ENCODE measurements around the gene NEGR1. TPM values are rescaled to one million over a fixed set of nuclear protein-coding genes. Genes with fewer than 3 reads are reported as not detected.

The NEGR1 gene
- total and polyA plus RNA-seq, 7 experiments from 2014 or later = 0.08 to 1.2 TPM; not detected in 5

- H3K4me1 Mint-ChIP-seq = no peaks in the 10 kb centered on the region
- POLR2A ChIA-PET = no interaction called here
These were observed 696.3 kb downstream of the NEGR1 start for GRCh38 chr1:71586030-71586429.

DNA sequence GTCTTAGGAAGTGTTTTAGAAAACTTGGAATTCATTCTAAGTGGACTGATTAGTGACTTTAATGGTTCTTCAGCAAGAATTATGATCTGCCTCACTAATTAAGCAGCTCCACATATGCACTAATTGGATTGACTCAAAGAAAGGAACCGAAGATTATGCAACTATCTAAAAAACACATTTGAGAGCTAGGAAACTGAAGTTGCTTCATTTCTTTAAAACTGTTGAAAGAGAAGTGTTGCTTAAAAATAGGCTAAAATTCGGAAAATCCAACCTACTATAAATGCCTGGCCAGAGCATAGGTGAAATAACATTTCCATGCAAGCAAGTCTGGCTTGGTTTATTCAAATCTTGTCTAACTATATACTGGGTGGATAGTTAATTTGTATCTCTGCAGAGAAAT lies 698.6 kb downstream of the NEGR1 start:
- Mint-ChIP-seq H3K4me3 (no peak overlapping the region), H3K9me3 (peaks cover 0 to 3% (median 0%) of the 10 kb centered on the region in 11 donors), H3K27ac (no peak overlapping the region), H3K4me1 (no peaks in the 10 kb centered on the region), H3K36me3 (no peaks in the 10 kb centered on the region), H3K27me3 (no peaks in the 10 kb centered on the region)
- Histone ChIP-seq H3K4me3 (ENCODE audit: low read length) (no peak overlapping the region), H3K27ac (ENCODE audit: low read depth, low read length) (no peak overlapping the region), H3K9me3 (ENCODE audit: control insufficient read depth in 2 of 3, low read length in 3 of 3) (no peaks in the 10 kb centered on the region), H3K4me1 (ENCODE audit: control insufficient read depth in 2 of 2, insufficient read depth in 2 of 2, low read length in 2 of 2) (no peaks in the 10 kb centered on the region), H3K27me3 (ENCODE audit: control insufficient read depth in 2 of 2, insufficient read depth in 2 of 2, low read length in 2 of 2) (no peaks in the 10 kb centered on the region), H3K36me3 (ENCODE audit: control insufficient read depth in 2 of 3, insufficient read depth in 3 of 3, low read length in 3 of 3) (no peaks in the 10 kb centered on the region)
- intact Hi-C loops (cut with micrococcal nuclease) = no loop called here
- ATAC-seq (no peak), DNase-seq (no peak)
- ChIA-PET CTCF (no interaction called here), POLR2A (no interaction called here)

More at GRCh38 chr1:71586030-71586429, 696.3 kb downstream of the NEGR1 start:
- intact Hi-C loops (cut with micrococcal nuclease) = no loop called here
- Mint-ChIP-seq H3K27ac (no peak overlapping the region), H3K9me3 (peaks cover 0 to 3% (median 0%) of the 10 kb centered on the region in 11 donors), H3K27me3 (no peaks in the 10 kb centered on the region), H3K36me3 (no peaks in the 10 kb centered on the region), H3K4me3 (no peak overlapping the region)
- DNase-seq (no peak), ATAC-seq (no peak)
- Histone ChIP-seq H3K27me3 (ENCODE audit: control insufficient read depth in 2 of 2, insufficient read depth in 2 of 2, low read length in 2 of 2) (no peaks in the 10 kb centered on the region), H3K4me3 (ENCODE audit: low read length) (no peak overlapping the region), H3K36me3 (ENCODE audit: control insufficient read depth in 2 of 3, insufficient read depth in 3 of 3, low read length in 3 of 3) (no peaks in the 10 kb centered on the region), H3K27ac (ENCODE audit: low read depth, low read length) (no peak overlapping the region), H3K9me3 (ENCODE audit: control insufficient read depth in 2 of 3, low read length in 3 of 3) (no peaks in the 10 kb centered on the region), H3K4me1 (ENCODE audit: control insufficient read depth in 2 of 2, insufficient read depth in 2 of 2, low read length in 2 of 2) (no peaks in the 10 kb centered on the region)
- CTCF ChIA-PET = no interaction called here

GRCh38 chr1:71582673-71583072 lies 699.7 kb downstream of the NEGR1 start:
- no peaks in the 10 kb centered on the region for H3K4me1 ChIP-seq (ENCODE audit: control insufficient read depth in 2 of 2, insufficient read depth in 2 of 2, low read length in 2 of 2)
- DNase-seq (no peak), ATAC-seq (no peak)
- intact Hi-C loops (cut with micrococcal nuclease) = no loop called here
- H3K4me1 Mint-ChIP-seq = no peaks in the 10 kb centered on the region
- no peak overlapping the region for H3K4me3 Mint-ChIP-seq
- H3K4me3 ChIP-seq (ENCODE audit: low read length) = no peak overlapping the region
- no peaks in the 10 kb centered on the region for H3K27me3 ChIP-seq (ENCODE audit: control insufficient read depth in 2 of 2, insufficient read depth in 2 of 2, low read length in 2 of 2)
- no peaks in the 10 kb centered on the region for H3K9me3 ChIP-seq (ENCODE audit: control insufficient read depth in 2 of 3, low read length in 3 of 3)
- H3K36me3 ChIP-seq (ENCODE audit: control insufficient read depth in 2 of 3, insufficient read depth in 3 of 3, low read length in 3 of 3) = no peaks in the 10 kb centered on the region
- H3K27ac Mint-ChIP-seq = no peak overlapping the region
- ChIA-PET POLR2A (no interaction called here), CTCF (no interaction called here)
- no peak overlapping the region for H3K27ac ChIP-seq (ENCODE audit: low read depth, low read length)
- peaks cover 0 to 3% (median 0%) of the 10 kb centered on the region in 11 donors for H3K9me3 Mint-ChIP-seq
- H3K27me3 Mint-ChIP-seq = no peaks in the 10 kb centered on the region
- H3K36me3 Mint-ChIP-seq = no peaks in the 10 kb centered on the region

- H3K4me1 ChIP-seq (ENCODE audit: control insufficient read depth in 2 of 2, insufficient read depth in 2 of 2, low read length in 2 of 2) = no peaks in the 10 kb centered on the region
- POLR2A ChIA-PET = no interaction called here
- no peak for DNase-seq
- no peaks in the 10 kb centered on the region for H3K9me3 ChIP-seq (ENCODE audit: control insufficient read depth in 2 of 3, low read length in 3 of 3)
- no peak for ATAC-seq
- H3K36me3 ChIP-seq (ENCODE audit: control insufficient read depth in 2 of 3, insufficient read depth in 3 of 3, low read length in 3 of 3) = no peaks in the 10 kb centered on the region
- Mint-ChIP-seq H3K4me3 (no peak overlapping the region), H3K4me1 (no peaks in the 10 kb centered on the region), H3K36me3 (no peaks in the 10 kb centered on the region), H3K27me3 (no peaks in the 10 kb centered on the region), H3K9me3 (peaks cover 0 to 6% (median 0%) of the 10 kb centered on the region in 11 donors), H3K27ac (no peak overlapping the region)
- no peaks in the 10 kb centered on the region for H3K27me3 ChIP-seq (ENCODE audit: control insufficient read depth in 2 of 2, insufficient read depth in 2 of 2, low read length in 2 of 2)
- no peak overlapping the region for H3K27ac ChIP-seq (ENCODE audit: low read depth, low read length)
- intact Hi-C loops (cut with micrococcal nuclease) = no loop called here
- no peak overlapping the region for H3K4me3 ChIP-seq (ENCODE audit: low read length)
- CTCF ChIA-PET = no interaction called here
These were observed 704.7 kb downstream of the NEGR1 start for GRCh38 chr1:71577451-71578131.

GRCh38 chr1:71572038-71572437 lies 710.3 kb downstream of the NEGR1 start:
- CTCF ChIA-PET = no interaction called here
- no peak for DNase-seq

DNA sequence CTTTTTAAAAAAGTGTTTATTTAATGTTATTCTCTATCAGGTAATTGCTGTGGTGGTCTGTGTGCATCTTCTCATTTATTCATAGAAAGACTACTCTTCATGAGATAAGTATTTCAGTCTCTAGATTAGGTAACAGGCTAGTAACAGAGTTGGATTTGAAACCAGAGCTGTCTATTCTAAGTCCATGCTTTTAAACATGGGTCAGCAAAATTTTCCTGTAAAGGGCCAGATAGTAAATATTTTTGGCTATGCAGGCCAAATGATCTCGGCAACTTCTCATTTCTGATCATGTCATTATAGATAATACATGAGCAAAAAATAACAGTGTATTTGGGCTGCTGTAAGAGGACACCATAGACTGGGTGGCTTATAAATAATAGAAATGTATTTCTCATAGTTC lies 715.9 kb downstream of the NEGR1 start:
- no peaks in the 10 kb centered on the region for H3K36me3 ChIP-seq (ENCODE audit: control insufficient read depth in 2 of 3, insufficient read depth in 3 of 3, low read length in 3 of 3)
- intact Hi-C loops (cut with micrococcal nuclease) = no loop called here
- no peaks in the 10 kb centered on the region for H3K4me1 Mint-ChIP-seq
- no peaks in the 10 kb centered on the region for H3K9me3 ChIP-seq (ENCODE audit: control insufficient read depth in 2 of 3, low read length in 3 of 3)
- no peak overlapping the region for H3K27ac Mint-ChIP-seq
- DNase-seq (no peak), ATAC-seq (no peak)
- CTCF ChIA-PET = no interaction called here
- no peak overlapping the region for H3K4me3 Mint-ChIP-seq
- H3K36me3 Mint-ChIP-seq = no peaks in the 10 kb centered on the region
- no peaks in the 10 kb centered on the region for H3K27me3 ChIP-seq (ENCODE audit: control insufficient read depth in 2 of 2, insufficient read depth in 2 of 2, low read length in 2 of 2)
- H3K27me3 Mint-ChIP-seq = no peaks in the 10 kb centered on the region
- peaks cover 0 to 10% (median 0%) of the 10 kb centered on the region in 11 donors for H3K9me3 Mint-ChIP-seq
- H3K27ac ChIP-seq (ENCODE audit: low read depth, low read length) = no peak overlapping the region
- no peak overlapping the region for H3K4me3 ChIP-seq (ENCODE audit: low read length)
- H3K4me1 ChIP-seq (ENCODE audit: control insufficient read depth in 2 of 2, insufficient read depth in 2 of 2, low read length in 2 of 2) = no peaks in the 10 kb centered on the region
- POLR2A ChIA-PET = no interaction called here

More at GRCh38 chr1:71572038-71572437, 710.3 kb downstream of the NEGR1 start:
- Mint-ChIP-seq H3K27ac (no peak overlapping the region), H3K27me3 (no peaks in the 10 kb centered on the region), H3K36me3 (no peaks in the 10 kb centered on the region), H3K4me3 (no peak overlapping the region), H3K4me1 (no peaks in the 10 kb centered on the region), H3K9me3 (peaks cover 0 to 6% (median 0%) of the 10 kb centered on the region in 11 donors)
- intact Hi-C loops (cut with micrococcal nuclease) = no loop called here
- Histone ChIP-seq H3K27ac (ENCODE audit: low read depth, low read length) (no peak overlapping the region), H3K4me1 (ENCODE audit: control insufficient read depth in 2 of 2, insufficient read depth in 2 of 2, low read length in 2 of 2) (no peaks in the 10 kb centered on the region), H3K36me3 (ENCODE audit: control insufficient read depth in 2 of 3, insufficient read depth in 3 of 3, low read length in 3 of 3) (no peaks in the 10 kb centered on the region), H3K9me3 (ENCODE audit: control insufficient read depth in 2 of 3, low read length in 3 of 3) (no peaks in the 10 kb centered on the region), H3K27me3 (ENCODE audit: control insufficient read depth in 2 of 2, insufficient read depth in 2 of 2, low read length in 2 of 2) (no peaks in the 10 kb centered on the region), H3K4me3 (ENCODE audit: low read length) (no peak overlapping the region)
- POLR2A ChIA-PET = no interaction called here
- ATAC-seq = no peak

DNA sequence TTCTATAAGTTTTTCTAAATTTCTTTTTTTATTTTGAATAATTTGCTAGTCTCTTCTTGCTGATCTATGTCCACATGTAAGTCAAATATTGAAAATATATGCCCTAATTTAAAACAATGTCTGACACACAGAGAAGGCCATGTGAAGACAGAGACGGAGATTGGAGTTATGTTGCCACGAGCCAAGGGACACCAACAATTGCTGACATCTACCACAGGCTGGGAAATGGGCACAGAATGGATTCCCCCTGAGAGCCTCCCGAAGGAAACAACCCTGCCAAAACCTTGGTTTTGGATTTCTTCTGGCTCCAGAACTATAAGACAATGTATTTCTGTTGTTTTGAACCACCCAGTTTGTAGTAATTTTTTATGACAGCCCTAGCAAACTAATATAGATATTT lies 716.5 kb downstream of the NEGR1 start:
- Histone ChIP-seq H3K4me1 (ENCODE audit: control insufficient read depth in 2 of 2, insufficient read depth in 2 of 2, low read length in 2 of 2) (no peaks in the 10 kb centered on the region), H3K36me3 (ENCODE audit: control insufficient read depth in 2 of 3, insufficient read depth in 3 of 3, low read length in 3 of 3) (no peaks in the 10 kb centered on the region), H3K4me3 (ENCODE audit: low read length) (no peak overlapping the region), H3K27me3 (ENCODE audit: control insufficient read depth in 2 of 2, insufficient read depth in 2 of 2, low read length in 2 of 2) (no peaks in the 10 kb centered on the region), H3K9me3 (ENCODE audit: control insufficient read depth in 2 of 3, low read length in 3 of 3) (no peaks in the 10 kb centered on the region), H3K27ac (ENCODE audit: low read depth, low read length) (no peak overlapping the region)
- Mint-ChIP-seq H3K36me3 (no peaks in the 10 kb centered on the region), H3K27me3 (no peaks in the 10 kb centered on the region), H3K4me3 (no peak overlapping the region), H3K27ac (no peak overlapping the region), H3K9me3 (peaks cover 0 to 10% (median 0%) of the 10 kb centered on the region in 11 donors), H3K4me1 (no peaks in the 10 kb centered on the region)
- no peak for ATAC-seq
- intact Hi-C loops (cut with micrococcal nuclease) = no loop called here
- ChIA-PET CTCF (no interaction called here), POLR2A (no interaction called here)
- no peak for DNase-seq

Measured in naive thymus-derived CD4-positive, alpha-beta T cell (primary cell).